Medulla oblongata (tissue), 1 donor: ENCODE data around the gene SIRPG.

Experiments
- DNase-seq: peaks from one replicate; pipeline ENCODE4 v3.0.0-alpha.2; 2015; ENCODE audit errors: extremely low spot score

Gene SIRPG

GRCh38 chr20:1595333-1595732 lies 62.2 kb downstream of the SIRPG start:
- no peak for DNase-seq

GRCh38 chr20:1588533-1589460 lies 68.8 kb downstream of the SIRPG start:
- DNase-seq: no peak

GRCh38 chr20:1587781-1588532 lies 69.6 kb downstream of the SIRPG start:
- DNase-seq: no peak

GRCh38 chr20:1579488-1579887 lies 78.1 kb downstream of the SIRPG start:
- peak; percentile 1 for DNase-seq
